K562 (cell line): Measurements from ENCODE around the gene CKLF. TPM values are rescaled to one million over a fixed set of nuclear protein-coding genes. Genes with fewer than 3 reads are reported as not detected.

Experiments used
- CTCF ChIP-seq, 3 experiments: IDR thresholded peaks in 2 of 3; conservative IDR thresholded peaks in 1 of 3; 2 replicates each; pipeline ENCODE4 v1.5.1; 2011 to 2012; ENCODE audit warnings: low read length in 3 of 3, mild to moderate bottlenecking in 3 of 3, control low read depth in 2 of 3, improper control_type of control experiment in 1 of 3, inconsistent platforms in 1 of 3, low read depth in 1 of 3, mixed read lengths in 1 of 3, moderate library complexity in 1 of 3; ENCODE audit not compliant: insufficient read depth in 2 of 3
- KDM1A ChIP-seq, 2 experiments: fragments of 450-650 bp; IDR thresholded peaks; 2 replicates each; pipeline ENCODE4 v1.6.1; 2016; ENCODE audit warnings: mild to moderate bottlenecking in 2 of 2
- MGA ChIP-seq: fragments of 450-650 bp; IDR thresholded peaks from 2 replicates; pipeline ENCODE4 v1.6.1; 2016; ENCODE audit warnings: mild to moderate bottlenecking, moderate library complexity
- POLR2AphosphoS5 ChIP-seq: IDR thresholded peaks from 2 replicates; pipeline ENCODE4 v1.6.1; 2011; ENCODE audit warnings: mild to moderate bottlenecking, low read depth, low read length, moderate library complexity; ENCODE audit not compliant: control insufficient read depth, insufficient read depth
- SMARCE1 ChIP-seq: fragments of 450-650 bp; IDR thresholded peaks from 2 replicates; pipeline ENCODE4 v1.7.1; 2016; ENCODE audit warnings: mild to moderate bottlenecking
- ZBTB12 ChIP-seq: fragments of 250-450 bp; sonication (Bioruptor Pico); IDR thresholded peaks from 2 replicates; pipeline ENCODE4 v1.4.0; 2020
- polyA plus RNA-seq, 8 experiments: library from polyadenylated mRNA; depleted of rRNA in 4 of 8; stranded (reverse) in 5 of 8; unstranded in 3 of 8; fragments of >200 nt; fragmentation: Nextera tagmentation in 2 of 8; fragmentation: Illumina TruSeq in 1 of 8; extraction: Ambion mirVana in 2 of 8; extraction: Trizol in 1 of 8; gene quantifications; 2 replicates each; pipeline versions ENCODE4 v1.2.1 to v1.2.3, GENCODE V29; 2011 to 2014; ENCODE audit warnings: inconsistent platforms in 1 of 8, missing spikeins in 1 of 8
- total RNA-seq, 7 experiments: library from RNA; depleted of rRNA in 6 of 7; stranded (reverse); fragments of >200 nt in 6 of 7; fragmentation: Illumina TruSeq in 2 of 7; extraction: Trizol in 2 of 7; gene quantifications; 2 replicates each; pipeline versions ENCODE4 v1.2.1 to v1.2.3, GENCODE V29; 2011 to 2021; ENCODE audit warnings: low replicate concordance in 1 of 7
- TF ChIP-seq, protein P1 (sequence below): sonication (generic); formaldehyde crosslinking; IDR thresholded peaks from 2 replicates; pipeline ENCODE4 v1.8.0; 2023; ENCODE audit warnings: mild to moderate bottlenecking, missing genetic modification reagents

The CKLF gene
- total and polyA plus RNA-seq, 9 of the 15 experiments (the other 6 are each of a cell fraction or from before 2014, with no cell fraction given), result 84.8 to 322 (median 118) TPM

DNA sequence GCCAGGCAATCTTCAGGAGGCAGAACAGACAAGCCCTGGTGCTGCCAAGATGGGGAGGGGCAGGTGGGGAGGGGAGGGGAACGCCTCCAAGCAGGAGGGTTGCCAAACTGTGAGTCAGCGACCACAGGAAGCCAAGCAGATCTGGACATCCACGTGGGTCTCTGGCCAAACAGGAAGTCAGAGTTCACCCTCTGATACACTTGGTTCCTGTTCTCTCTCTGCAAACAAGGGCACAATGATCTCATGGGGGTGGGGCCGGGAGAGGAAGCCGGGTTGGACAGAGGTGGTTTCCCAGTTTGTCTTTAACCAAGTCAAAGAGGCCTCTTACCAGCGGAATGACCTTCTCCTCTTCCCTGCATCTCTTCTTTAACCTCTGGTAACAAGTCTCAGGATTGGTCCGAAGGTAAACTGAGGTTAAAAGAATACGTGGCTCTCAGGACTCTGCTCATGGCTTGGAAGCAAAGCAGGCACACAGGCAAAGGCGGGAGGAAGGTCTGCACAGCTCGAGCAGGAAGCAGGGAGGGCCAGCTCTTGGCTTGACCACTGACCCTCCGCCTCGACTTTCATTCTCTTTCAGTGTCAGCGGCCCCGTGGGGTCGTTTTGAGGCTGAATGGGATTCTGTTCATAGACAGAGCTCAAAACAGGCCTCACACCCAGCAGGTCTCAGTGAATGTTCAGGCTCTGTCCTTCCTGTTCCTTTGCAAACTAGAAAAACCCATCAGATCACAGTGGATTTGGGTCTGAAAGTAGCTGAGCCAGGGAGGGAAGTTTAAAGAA, 35.4 kb upstream of the CKLF start (continued):
- TF ChIP-seq MGA, result peak; percentile 41
- TF ChIP-seq, protein P1, sequence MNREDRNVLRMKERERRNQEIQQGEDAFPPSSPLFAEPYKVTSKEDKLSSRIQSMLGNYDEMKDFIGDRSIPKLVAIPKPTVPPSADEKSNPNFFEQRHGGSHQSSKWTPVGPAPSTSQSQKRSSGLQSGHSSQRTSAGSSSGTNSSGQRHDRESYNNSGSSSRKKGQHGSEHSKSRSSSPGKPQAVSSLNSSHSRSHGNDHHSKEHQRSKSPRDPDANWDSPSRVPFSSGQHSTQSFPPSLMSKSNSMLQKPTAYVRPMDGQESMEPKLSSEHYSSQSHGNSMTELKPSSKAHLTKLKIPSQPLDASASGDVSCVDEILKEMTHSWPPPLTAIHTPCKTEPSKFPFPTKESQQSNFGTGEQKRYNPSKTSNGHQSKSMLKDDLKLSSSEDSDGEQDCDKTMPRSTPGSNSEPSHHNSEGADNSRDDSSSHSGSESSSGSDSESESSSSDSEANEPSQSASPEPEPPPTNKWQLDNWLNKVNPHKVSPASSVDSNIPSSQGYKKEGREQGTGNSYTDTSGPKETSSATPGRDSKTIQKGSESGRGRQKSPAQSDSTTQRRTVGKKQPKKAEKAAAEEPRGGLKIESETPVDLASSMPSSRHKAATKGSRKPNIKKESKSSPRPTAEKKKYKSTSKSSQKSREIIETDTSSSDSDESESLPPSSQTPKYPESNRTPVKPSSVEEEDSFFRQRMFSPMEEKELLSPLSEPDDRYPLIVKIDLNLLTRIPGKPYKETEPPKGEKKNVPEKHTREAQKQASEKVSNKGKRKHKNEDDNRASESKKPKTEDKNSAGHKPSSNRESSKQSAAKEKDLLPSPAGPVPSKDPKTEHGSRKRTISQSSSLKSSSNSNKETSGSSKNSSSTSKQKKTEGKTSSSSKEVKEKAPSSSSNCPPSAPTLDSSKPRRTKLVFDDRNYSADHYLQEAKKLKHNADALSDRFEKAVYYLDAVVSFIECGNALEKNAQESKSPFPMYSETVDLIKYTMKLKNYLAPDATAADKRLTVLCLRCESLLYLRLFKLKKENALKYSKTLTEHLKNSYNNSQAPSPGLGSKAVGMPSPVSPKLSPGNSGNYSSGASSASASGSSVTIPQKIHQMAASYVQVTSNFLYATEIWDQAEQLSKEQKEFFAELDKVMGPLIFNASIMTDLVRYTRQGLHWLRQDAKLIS (CRISPR knock-in tag), result no peak
- TF ChIP-seq KDM1A (IDR thresholded peaks at IDR 0.05), result no peak; a peak in 1 of 4 replicates
- no peak for TF ChIP-seq ZBTB12 (CRISPR knock-in tag)
- TF ChIP-seq POLR2AphosphoS5, result peak; percentile 83
- 0 out of 6 replicates have a peak, but pooled peaks of 1 of the 3 experiments have one; percentile 15 for TF ChIP-seq CTCF (IDR thresholded peaks at IDR 0.05 in 2 of 3, conservative IDR thresholded peaks at IDR 0.05 in 1 of 3; ENCODE audit: insufficient read depth in 2 of 3, low read depth in 1 of 3, low read length in 3 of 3)
- peak; percentile 91 for TF ChIP-seq SMARCE1
